ENCODE results near the gene CA10. TPM values are rescaled to one million over a fixed set of nuclear protein-coding genes. Genes with fewer than 3 reads are reported as not detected.

CA10 gene
- total RNA-seq, 1 donor from 2014 or later = 10.4 TPM

- no peaks in the 10 kb centered on the region for H3K36me3 ChIP-seq (ENCODE audit: control insufficient read depth in 3 of 3, insufficient read depth in 3 of 3, low read length in 3 of 3)
- no peak overlapping the region for H3K4me3 ChIP-seq (ENCODE audit: low read length in 3 of 3)
- peaks cover 0 to 24% (median 18%) of the 10 kb centered on the region in 3 donors for H3K4me1 ChIP-seq (ENCODE audit: control insufficient read depth in 3 of 3, insufficient read depth in 3 of 3, low read length in 3 of 3)
- no peaks in the 10 kb centered on the region for H3K9me3 ChIP-seq (ENCODE audit: control insufficient read depth in 3 of 3, low read length in 3 of 3)
- H3K9ac ChIP-seq (ENCODE audit: low read depth in 1 of 3, low read length in 3 of 3) = no peak overlapping the region
- peaks cover 0 to 2% (median 0%) of the 10 kb centered on the region in 3 donors for H3K27me3 ChIP-seq (ENCODE audit: control insufficient read depth in 3 of 3, insufficient read depth in 3 of 3, low read length in 3 of 3)
- no peak overlapping the region for H3K27ac ChIP-seq (ENCODE audit: low read depth, low read length)
Observed at GRCh38 chr17:51662204-51663056, 496.1 kb downstream of the CA10 start.

- no peak overlapping the region for H3K4me3 ChIP-seq (ENCODE audit: low read length in 3 of 3)
- H3K27me3 ChIP-seq (ENCODE audit: control insufficient read depth in 3 of 3, insufficient read depth in 3 of 3, low read length in 3 of 3) = peaks cover 0 to 3% (median 2%) of the 10 kb centered on the region in 3 donors
- no peaks in the 10 kb centered on the region for H3K9me3 ChIP-seq (ENCODE audit: control insufficient read depth in 3 of 3, low read length in 3 of 3)
- no peaks in the 10 kb centered on the region for H3K36me3 ChIP-seq (ENCODE audit: control insufficient read depth in 3 of 3, insufficient read depth in 3 of 3, low read length in 3 of 3)
- H3K4me1 ChIP-seq (ENCODE audit: control insufficient read depth in 3 of 3, insufficient read depth in 3 of 3, low read length in 3 of 3) = peaks cover 0 to 16% (median 13%) of the 10 kb centered on the region in 3 donors
- H3K27ac ChIP-seq (ENCODE audit: low read depth, low read length) = no peak overlapping the region
- no peak overlapping the region for H3K9ac ChIP-seq (ENCODE audit: low read depth in 1 of 3, low read length in 3 of 3)
Observed at GRCh38 chr17:51661403-51661802, 497.1 kb downstream of the CA10 start.

DNA sequence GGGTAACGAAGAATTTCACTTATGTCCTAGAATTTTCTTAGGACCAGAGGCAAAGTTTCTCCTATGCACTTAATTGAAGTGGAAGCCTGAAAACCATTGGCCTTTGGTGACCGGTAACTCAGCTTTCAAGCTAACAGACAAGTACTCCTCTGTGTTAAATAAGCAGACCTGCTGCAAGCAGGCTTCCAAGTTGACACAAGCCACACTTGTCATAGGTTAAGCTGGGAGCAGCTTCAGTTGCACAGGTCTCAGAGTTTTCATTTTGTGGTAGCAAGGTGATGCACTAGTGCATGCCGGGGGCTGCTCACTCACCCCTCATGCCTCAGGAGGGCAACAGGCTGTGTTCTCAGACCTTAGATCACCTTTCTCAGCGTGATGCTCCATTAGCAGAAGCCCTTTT, 498.2 kb downstream of the CA10 start:
- H3K4me3 ChIP-seq (ENCODE audit: low read length in 3 of 3) = no peak overlapping the region
- H3K9ac ChIP-seq (ENCODE audit: low read depth in 1 of 3, low read length in 3 of 3) = no peak overlapping the region
- H3K27ac ChIP-seq (ENCODE audit: low read depth, low read length) = no peak overlapping the region
- no peaks in the 10 kb centered on the region for H3K36me3 ChIP-seq (ENCODE audit: control insufficient read depth in 3 of 3, insufficient read depth in 3 of 3, low read length in 3 of 3)
- peaks cover 0 to 3% (median 2%) of the 10 kb centered on the region in 3 donors for H3K27me3 ChIP-seq (ENCODE audit: control insufficient read depth in 3 of 3, insufficient read depth in 3 of 3, low read length in 3 of 3)
- H3K9me3 ChIP-seq (ENCODE audit: control insufficient read depth in 3 of 3, low read length in 3 of 3) = no peaks in the 10 kb centered on the region
- peaks cover 0 to 16% (median 13%) of the 10 kb centered on the region in 3 donors for H3K4me1 ChIP-seq (ENCODE audit: control insufficient read depth in 3 of 3, insufficient read depth in 3 of 3, low read length in 3 of 3)

DNA sequence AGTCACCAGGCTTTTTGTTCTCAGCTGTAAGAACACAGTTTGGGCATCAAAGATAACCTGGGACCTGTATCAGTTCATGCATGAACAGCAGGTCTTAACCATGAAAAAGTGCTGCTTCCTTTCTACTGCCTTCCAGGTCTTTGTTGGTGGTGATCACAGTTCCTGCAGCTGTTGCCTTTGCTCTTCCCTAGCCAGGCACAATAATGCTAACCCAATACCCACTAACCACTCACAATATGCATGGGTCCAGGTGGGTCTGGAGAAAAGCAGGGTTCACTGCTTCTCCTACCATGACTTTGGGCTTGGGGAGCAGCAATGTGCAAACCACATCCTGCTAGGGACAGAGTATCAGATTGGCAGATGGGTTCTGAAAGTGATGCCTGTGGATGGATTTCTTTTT, 501.3 kb downstream of the CA10 start:
- H3K27me3 ChIP-seq (ENCODE audit: control insufficient read depth in 3 of 3, insufficient read depth in 3 of 3, low read length in 3 of 3) = peaks cover 0 to 3% (median 2%) of the 10 kb centered on the region in 3 donors
- no peak overlapping the region for H3K9ac ChIP-seq (ENCODE audit: low read depth in 1 of 3, low read length in 3 of 3)
- no peaks in the 10 kb centered on the region for H3K9me3 ChIP-seq (ENCODE audit: control insufficient read depth in 3 of 3, low read length in 3 of 3)
- peaks cover 0 to 6% (median 6%) of the 10 kb centered on the region in 3 donors for H3K4me1 ChIP-seq (ENCODE audit: control insufficient read depth in 3 of 3, insufficient read depth in 3 of 3, low read length in 3 of 3)
- no peak overlapping the region for H3K4me3 ChIP-seq (ENCODE audit: low read length in 3 of 3)
- no peaks in the 10 kb centered on the region for H3K36me3 ChIP-seq (ENCODE audit: control insufficient read depth in 3 of 3, insufficient read depth in 3 of 3, low read length in 3 of 3)
- H3K27ac ChIP-seq (ENCODE audit: low read depth, low read length) = no peak overlapping the region

- Histone ChIP-seq H3K27me3 (ENCODE audit: control insufficient read depth in 3 of 3, insufficient read depth in 3 of 3, low read length in 3 of 3) (peaks cover 0 to 3% (median 2%) of the 10 kb centered on the region in 3 donors), H3K9ac (ENCODE audit: low read depth in 1 of 3, low read length in 3 of 3) (no peak overlapping the region), H3K4me3 (ENCODE audit: low read length in 3 of 3) (no peak overlapping the region)
Observed at GRCh38 chr17:51653878-51654277, 504.6 kb downstream of the CA10 start.

DNA sequence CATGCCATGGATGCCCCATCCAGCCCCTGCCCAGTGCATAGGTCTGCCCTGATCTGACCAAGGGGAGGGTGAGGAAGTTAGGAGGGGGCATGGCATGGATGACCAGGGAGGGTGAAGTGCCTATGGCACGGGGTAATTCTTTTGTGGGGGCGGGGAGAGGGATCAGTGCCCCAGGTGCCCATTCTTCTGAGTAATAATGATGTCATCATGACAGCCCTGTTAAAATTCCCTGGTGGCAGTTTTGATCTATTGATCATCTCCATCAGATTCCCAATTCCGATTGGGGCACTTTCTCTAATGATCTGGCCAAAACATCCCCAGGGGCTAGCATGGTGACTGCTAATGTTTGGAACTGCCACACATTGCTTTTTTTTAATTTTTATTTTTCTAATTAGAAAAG, 506.0 kb downstream of the CA10 start:
- Histone ChIP-seq H3K4me3 (ENCODE audit: low read length in 3 of 3) (no peak overlapping the region), H3K4me1 (ENCODE audit: control insufficient read depth in 3 of 3, insufficient read depth in 3 of 3, low read length in 3 of 3) (peaks cover 0 to 7% (median 0%) of the 10 kb centered on the region in 3 donors), H3K27me3 (ENCODE audit: control insufficient read depth in 3 of 3, insufficient read depth in 3 of 3, low read length in 3 of 3) (peaks cover 0 to 3% (median 0%) of the 10 kb centered on the region in 3 donors), H3K36me3 (ENCODE audit: control insufficient read depth in 3 of 3, insufficient read depth in 3 of 3, low read length in 3 of 3) (no peaks in the 10 kb centered on the region), H3K9ac (ENCODE audit: low read depth in 1 of 3, low read length in 3 of 3) (no peak overlapping the region), H3K9me3 (ENCODE audit: control insufficient read depth in 3 of 3, low read length in 3 of 3) (no peaks in the 10 kb centered on the region), H3K27ac (ENCODE audit: low read depth, low read length) (no peak overlapping the region)

More at GRCh38 chr17:51653878-51654277, 504.6 kb downstream of the CA10 start:
- H3K36me3 ChIP-seq (ENCODE audit: control insufficient read depth in 3 of 3, insufficient read depth in 3 of 3, low read length in 3 of 3) = no peaks in the 10 kb centered on the region
- peaks cover 0 to 7% (median 0%) of the 10 kb centered on the region in 3 donors for H3K4me1 ChIP-seq (ENCODE audit: control insufficient read depth in 3 of 3, insufficient read depth in 3 of 3, low read length in 3 of 3)
- H3K9me3 ChIP-seq (ENCODE audit: control insufficient read depth in 3 of 3, low read length in 3 of 3) = no peaks in the 10 kb centered on the region
- H3K27ac ChIP-seq (ENCODE audit: low read depth, low read length) = no peak overlapping the region

- Histone ChIP-seq H3K36me3 (ENCODE audit: control insufficient read depth in 3 of 3, insufficient read depth in 3 of 3, low read length in 3 of 3) (no peaks in the 10 kb centered on the region), H3K9me3 (ENCODE audit: control insufficient read depth in 3 of 3, low read length in 3 of 3) (no peaks in the 10 kb centered on the region), H3K27me3 (ENCODE audit: control insufficient read depth in 3 of 3, insufficient read depth in 3 of 3, low read length in 3 of 3) (no peaks in the 10 kb centered on the region), H3K4me3 (ENCODE audit: low read length in 3 of 3) (no peak overlapping the region), H3K4me1 (ENCODE audit: control insufficient read depth in 3 of 3, insufficient read depth in 3 of 3, low read length in 3 of 3) (peaks cover 0 to 7% (median 0%) of the 10 kb centered on the region in 3 donors), H3K27ac (ENCODE audit: low read depth, low read length) (peak overlapping the region; percentile 14), H3K9ac (ENCODE audit: low read depth in 1 of 3, low read length in 3 of 3) (no peak overlapping the region)
Observed at GRCh38 chr17:51651513-51652298, 506.8 kb downstream of the CA10 start.

DNA sequence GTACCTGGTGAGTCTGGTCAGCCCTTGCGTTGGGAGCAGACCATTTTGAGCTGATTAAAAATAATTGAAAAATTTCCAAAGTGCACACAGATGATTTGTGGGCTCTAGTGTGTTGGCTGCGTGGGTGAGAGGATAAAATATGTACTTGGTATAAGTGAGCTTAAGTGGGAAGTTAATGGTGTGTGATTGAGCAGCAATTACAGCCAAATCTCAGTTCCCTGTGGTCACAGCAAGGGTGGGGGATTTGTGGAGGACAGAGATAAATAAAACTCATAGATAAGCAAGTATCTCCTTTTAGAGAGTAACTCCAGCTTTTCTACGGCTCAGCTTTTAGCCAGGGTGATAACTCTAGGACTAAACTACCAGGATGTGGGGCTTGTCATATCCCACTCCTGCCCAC, 507.7 kb downstream of the CA10 start:
- H3K9ac ChIP-seq (ENCODE audit: low read depth in 1 of 3, low read length in 3 of 3) = no peak overlapping the region
- H3K9me3 ChIP-seq (ENCODE audit: control insufficient read depth in 3 of 3, low read length in 3 of 3) = no peaks in the 10 kb centered on the region
- no peak overlapping the region for H3K27ac ChIP-seq (ENCODE audit: low read depth, low read length)
- H3K36me3 ChIP-seq (ENCODE audit: control insufficient read depth in 3 of 3, insufficient read depth in 3 of 3, low read length in 3 of 3) = no peaks in the 10 kb centered on the region
- H3K4me3 ChIP-seq (ENCODE audit: low read length in 3 of 3) = no peak overlapping the region
- no peaks in the 10 kb centered on the region for H3K27me3 ChIP-seq (ENCODE audit: control insufficient read depth in 3 of 3, insufficient read depth in 3 of 3, low read length in 3 of 3)
- H3K4me1 ChIP-seq (ENCODE audit: control insufficient read depth in 3 of 3, insufficient read depth in 3 of 3, low read length in 3 of 3) = peaks cover 0 to 7% (median 0%) of the 10 kb centered on the region in 3 donors

DNA sequence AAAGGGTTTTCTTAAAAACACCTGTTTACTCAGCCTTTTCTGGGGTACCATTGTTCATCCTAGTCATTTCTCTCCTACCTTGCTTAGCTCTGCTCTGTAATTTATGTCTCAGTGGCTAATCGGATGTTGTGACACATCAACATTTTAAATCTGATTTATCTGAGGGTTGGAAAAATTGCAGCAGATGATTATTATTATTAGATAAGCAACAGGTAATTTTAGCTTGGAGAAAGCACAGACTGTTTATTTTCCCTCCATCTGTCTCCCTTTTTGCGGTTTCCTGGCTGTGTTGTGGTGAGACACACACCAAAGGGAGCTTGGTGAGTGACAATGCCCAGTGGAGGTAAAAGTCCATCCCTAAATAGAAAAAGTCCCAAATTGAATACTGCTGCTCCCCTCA, 508.3 kb downstream of the CA10 start:
- H3K27ac ChIP-seq (ENCODE audit: low read depth, low read length) = no peak overlapping the region
- no peaks in the 10 kb centered on the region for H3K36me3 ChIP-seq (ENCODE audit: control insufficient read depth in 3 of 3, insufficient read depth in 3 of 3, low read length in 3 of 3)
- H3K9ac ChIP-seq (ENCODE audit: low read depth in 1 of 3, low read length in 3 of 3) = no peak overlapping the region
- H3K4me3 ChIP-seq (ENCODE audit: low read length in 3 of 3) = no peak overlapping the region
- no peaks in the 10 kb centered on the region for H3K27me3 ChIP-seq (ENCODE audit: control insufficient read depth in 3 of 3, insufficient read depth in 3 of 3, low read length in 3 of 3)
- H3K9me3 ChIP-seq (ENCODE audit: control insufficient read depth in 3 of 3, low read length in 3 of 3) = no peaks in the 10 kb centered on the region
- H3K4me1 ChIP-seq (ENCODE audit: control insufficient read depth in 3 of 3, insufficient read depth in 3 of 3, low read length in 3 of 3) = peaks cover 0 to 7% (median 0%) of the 10 kb centered on the region in 3 donors

- no peaks in the 10 kb centered on the region for H3K36me3 ChIP-seq (ENCODE audit: control insufficient read depth in 3 of 3, insufficient read depth in 3 of 3, low read length in 3 of 3)
- H3K4me1 ChIP-seq (ENCODE audit: control insufficient read depth in 3 of 3, insufficient read depth in 3 of 3, low read length in 3 of 3) = peaks cover 0 to 7% (median 0%) of the 10 kb centered on the region in 3 donors
- no peak overlapping the region for H3K4me3 ChIP-seq (ENCODE audit: low read length in 3 of 3)
- peaks cover 0 to 6% (median 0%) of the 10 kb centered on the region in 3 donors for H3K27me3 ChIP-seq (ENCODE audit: control insufficient read depth in 3 of 3, insufficient read depth in 3 of 3, low read length in 3 of 3)
- H3K27ac ChIP-seq (ENCODE audit: low read depth, low read length) = no peak overlapping the region
- no peaks in the 10 kb centered on the region for H3K9me3 ChIP-seq (ENCODE audit: control insufficient read depth in 3 of 3, low read length in 3 of 3)
- H3K9ac ChIP-seq (ENCODE audit: low read depth in 1 of 3, low read length in 3 of 3) = no peak overlapping the region
Observed at GRCh38 chr17:51647826-51648225, 510.7 kb downstream of the CA10 start.
